Right ventricle myocardium superior (tissue), 1 donor: ENCODE data around the gene GRIK2. TPM values are rescaled to one million over a fixed set of nuclear protein-coding genes. Genes with fewer than 3 reads are reported as not detected.
"Not testable (repeated sequence)": the region's sequence is repeated elsewhere in the genome, so short reads cannot be mapped to it uniquely, and the experiment has no call there.

Source experiments
- ATAC-seq: fragments of 200-7000 bp; cut with Tn5 transposase; one replicate; pipeline ENCODE4 v1.9.1; 2020; ENCODE audit warnings: mild to moderate bottlenecking; ENCODE audit not compliant: poor library complexity
- DNase-seq: peaks from one replicate; pipeline ENCODE4 v3.0.0-alpha.2; 2020
- intact Hi-C: fragments of 100-400 bp; cut with DNase I; formaldehyde crosslinking; loops from one replicate; pipeline ENCODE4 v1.11.2; 2022
- long read RNA-seq: library from polyadenylated mRNA; unstranded; transcript quantifications from one replicate; pipeline ENCODE4 v2.0.0, GENCODE V29; 2021
- total RNA-seq: library from RNA; stranded (reverse); fragmentation: NEBNext Ultra II Directional; extraction: Animal tissue kit (Norgen Biotek cat#: 25700); gene quantifications from one replicate; pipeline ENCODE4 v1.2.1, GENCODE V29; 2021
- donor health status: DM: no; HTN: yes; CAD: no; lungs with severe emphysema.

The GRIK2 gene
- total RNA-seq, result 5.5 TPM
- long read RNA-seq, partial matches to known transcripts, result 1 of 1 reads
- long read RNA-seq, other reads (novel, unspliced or antisense), result 0 of 1 reads

DNA sequence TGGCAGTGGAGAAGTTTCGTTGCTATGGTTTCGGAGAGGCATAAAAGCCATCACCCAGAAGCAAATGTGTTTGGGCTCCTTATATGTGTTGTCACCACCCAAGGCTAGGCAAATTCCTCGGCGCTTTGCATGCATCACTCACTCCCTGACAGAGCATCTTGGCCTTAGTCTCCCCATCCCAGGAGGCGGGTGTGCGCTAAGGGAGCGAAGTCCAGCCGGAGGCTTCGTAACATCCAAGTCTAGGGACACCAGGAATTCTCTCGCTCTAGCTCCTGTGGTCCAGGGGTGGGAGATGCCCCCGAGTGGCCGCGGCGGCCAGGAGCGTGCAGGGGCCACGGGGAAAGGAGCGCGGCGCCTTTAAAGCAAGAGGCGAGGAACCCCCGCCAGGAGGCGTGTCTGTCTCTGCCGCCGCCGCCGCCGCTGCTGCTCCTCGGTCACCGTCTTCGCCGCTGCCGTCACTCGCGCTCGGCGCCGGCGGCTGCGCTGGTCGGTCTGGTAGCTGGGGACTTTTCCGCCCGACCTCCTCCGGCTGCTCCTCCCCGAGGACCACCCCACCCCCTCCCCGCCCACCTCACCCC is at the start of gene GRIK2:
Gene GRIK2, plus strand, starts transcription at position 458 of the 578 bp plus-strand sequence.
- no peak for DNase-seq
- ATAC-seq, result peak; percentile 94
- intact Hi-C loops, result no loop called here

DNA sequence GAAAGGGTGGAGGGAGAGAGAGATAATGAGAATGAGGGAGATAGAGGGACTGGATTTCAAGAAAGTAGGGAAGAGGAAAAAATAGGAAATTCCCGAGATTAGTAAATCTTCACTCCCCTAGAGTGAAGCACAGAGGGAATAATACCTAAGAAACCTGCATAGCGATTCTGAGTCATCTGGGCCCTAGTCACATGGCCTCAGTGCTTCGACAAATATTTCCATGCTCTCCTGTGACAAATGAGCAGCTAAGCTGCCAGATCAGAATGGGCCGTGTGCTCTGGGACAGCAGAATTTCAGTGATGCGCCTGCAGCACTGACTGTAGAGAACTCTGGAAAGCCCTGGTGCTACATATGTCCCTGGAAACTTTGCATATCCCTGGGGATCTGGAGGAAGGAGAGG is 48.6 kb upstream of the GRIK2 start:
- DNase-seq (no peak), ATAC-seq (no peak)
- intact Hi-C loops, result no loop called here

DNA sequence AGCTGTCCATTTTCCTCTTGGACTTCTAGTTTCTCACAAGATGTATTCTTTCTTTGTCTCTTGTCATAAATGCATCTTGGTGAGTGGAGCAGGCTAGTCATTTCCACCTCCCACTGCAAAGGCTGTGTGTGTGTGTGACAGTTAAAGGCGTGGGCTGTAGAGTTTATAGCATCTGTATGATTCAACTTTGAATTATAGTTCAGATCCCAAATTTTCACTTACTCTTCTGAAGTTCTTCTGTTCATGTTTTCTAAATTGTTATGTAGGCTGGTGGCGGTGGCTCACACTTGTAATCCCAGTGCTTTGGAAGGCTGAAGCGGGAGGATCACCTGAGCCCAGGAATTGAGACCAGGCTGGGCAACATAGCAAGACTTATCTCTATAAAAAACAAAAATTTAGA is 44.7 kb upstream of the GRIK2 start:
- no peak for ATAC-seq
- DNase-seq, result no peak
- intact Hi-C loops, result no loop called here

DNA sequence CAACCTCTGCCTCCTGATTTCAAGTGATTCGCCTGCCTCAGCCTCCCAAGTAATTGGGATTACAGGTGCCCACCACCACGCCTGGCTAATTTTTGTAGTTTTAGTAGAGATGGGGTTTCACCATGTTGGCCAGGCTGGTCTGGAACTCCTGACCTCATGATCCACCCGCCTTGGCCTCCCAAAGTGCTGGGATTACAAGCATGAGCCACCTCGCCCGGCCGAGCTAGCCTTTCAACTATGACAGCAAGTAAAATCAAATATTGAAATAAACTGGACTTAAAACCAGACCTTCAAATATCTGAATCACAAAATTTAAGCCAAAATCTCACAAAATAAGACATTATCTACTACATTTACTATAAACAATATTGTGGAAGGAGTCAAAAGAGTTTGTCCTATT is 42.9 kb upstream of the GRIK2 start:
- ATAC-seq, DNase-seq, intact Hi-C loops: not testable (repeated sequence)

DNA sequence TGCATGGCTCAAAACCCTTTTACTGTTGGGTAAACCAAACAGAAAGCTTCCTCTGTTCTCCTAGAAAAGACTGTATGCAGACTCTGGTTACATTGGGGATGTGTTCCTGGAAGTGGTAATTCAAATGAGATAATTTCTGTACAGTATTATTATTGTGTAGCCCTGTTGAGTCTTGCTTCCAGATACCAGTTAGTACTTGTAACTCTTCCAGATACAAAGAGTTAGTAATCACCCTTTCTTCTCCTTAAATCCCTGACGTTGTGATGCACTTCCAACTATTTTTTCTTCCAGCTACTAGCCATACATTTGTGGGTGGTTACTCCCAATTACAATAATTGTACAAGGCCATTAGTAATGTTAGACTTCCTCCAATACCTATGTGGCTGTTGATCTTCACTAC is 42.3 kb upstream of the GRIK2 start:
- no peak for ATAC-seq
- DNase-seq, result no peak
- intact Hi-C loops, result no loop called here

DNA sequence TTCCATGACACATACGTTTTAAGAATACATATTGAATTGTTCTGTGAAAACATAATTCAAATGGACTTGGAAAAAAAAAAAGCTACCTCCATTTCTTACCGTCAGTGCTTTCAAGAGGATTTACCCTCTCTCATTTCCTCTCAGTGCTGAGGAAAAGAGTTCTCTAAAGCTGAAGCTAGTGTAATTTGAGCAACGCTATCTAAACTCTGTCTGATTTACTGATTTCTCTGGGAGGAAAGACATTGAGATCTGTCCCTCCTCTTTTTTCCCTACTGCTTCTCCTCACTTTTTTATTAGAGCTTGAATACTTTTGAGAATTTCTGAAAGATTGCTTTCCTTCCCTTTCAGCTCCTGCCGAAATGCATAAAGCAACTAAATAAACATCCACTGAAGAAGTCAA is 41.2 kb upstream of the GRIK2 start:
- intact Hi-C loops, result no loop called here
- no peak for DNase-seq
- no peak for ATAC-seq

DNA sequence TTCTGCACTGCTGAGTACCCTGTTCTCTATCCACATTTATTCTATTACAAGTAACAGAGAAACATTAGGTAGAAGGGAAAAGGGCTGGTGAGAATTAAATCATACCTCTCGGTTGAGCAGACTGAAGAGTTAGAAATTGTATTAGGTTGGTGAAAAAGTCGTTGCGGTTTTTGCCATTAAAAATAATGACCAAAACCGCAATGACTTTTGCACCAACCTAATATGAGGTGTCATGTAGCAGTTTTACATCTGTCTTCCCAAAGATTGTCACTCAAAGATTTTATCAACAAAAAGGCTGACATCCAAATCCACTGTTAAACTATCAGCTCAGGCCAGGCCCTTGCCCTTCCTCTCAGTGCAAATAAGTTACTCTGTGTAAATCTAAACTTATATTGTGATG is 28.3 kb upstream of the GRIK2 start:
- no peak for DNase-seq
- intact Hi-C loops, result no loop called here
- no peak for ATAC-seq

DNA sequence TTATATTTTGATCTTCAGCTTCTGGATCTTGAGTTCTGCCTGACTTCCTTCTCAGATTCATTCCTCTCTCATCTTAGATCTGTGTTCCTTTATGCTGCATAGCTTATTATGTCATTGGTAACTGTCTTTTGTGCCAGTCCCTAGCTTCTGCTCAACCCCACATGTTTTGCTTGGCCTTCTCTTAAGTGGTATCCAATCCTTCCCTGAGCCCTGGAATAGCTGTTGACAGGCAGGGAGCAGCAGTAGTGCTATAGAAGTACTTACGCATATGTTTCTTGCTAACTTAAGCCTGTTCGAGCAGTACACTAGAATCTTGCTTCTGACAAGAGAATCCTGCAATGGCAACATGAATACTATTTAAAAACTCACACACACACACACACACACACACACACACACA is 13.6 kb upstream of the GRIK2 start:
- intact Hi-C loops, result no loop called here
- DNase-seq (no peak), ATAC-seq (no peak)

DNA sequence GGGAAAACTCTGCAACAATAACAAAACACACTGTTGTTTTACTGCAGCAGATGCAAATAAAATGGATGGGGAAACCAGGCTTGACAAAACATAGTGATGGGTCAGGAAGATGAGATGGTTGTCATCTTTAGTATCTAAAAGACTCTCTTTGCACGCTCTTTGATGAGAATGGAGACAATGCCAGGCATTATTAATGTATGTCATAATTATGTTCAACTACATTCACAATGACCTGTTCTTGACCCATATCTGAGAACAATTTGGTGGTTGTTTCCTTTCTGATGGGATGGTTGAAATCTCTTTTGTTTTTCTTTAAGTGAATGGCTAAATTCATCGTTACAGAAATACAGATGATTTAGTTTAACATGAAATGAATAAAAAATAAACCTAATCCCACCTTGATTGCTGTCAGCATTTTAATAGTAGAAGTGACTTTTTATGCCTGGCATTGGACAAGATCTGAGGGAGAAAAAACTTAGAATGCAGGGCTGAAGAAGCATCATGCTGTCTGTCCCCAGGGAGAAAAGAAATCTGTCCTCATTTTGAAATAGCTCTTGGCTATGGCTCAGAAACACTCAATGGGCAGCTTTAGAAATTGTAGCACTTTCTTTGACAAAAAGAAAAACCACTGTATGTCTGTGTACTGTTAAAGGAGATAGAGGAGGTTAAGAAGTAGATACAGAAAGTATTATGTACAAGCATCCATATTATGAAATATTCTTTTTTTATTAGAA is 12.4 kb upstream of the GRIK2 start:
- intact Hi-C loops, result no loop called here
- DNase-seq (no peak), ATAC-seq (no peak)

DNA sequence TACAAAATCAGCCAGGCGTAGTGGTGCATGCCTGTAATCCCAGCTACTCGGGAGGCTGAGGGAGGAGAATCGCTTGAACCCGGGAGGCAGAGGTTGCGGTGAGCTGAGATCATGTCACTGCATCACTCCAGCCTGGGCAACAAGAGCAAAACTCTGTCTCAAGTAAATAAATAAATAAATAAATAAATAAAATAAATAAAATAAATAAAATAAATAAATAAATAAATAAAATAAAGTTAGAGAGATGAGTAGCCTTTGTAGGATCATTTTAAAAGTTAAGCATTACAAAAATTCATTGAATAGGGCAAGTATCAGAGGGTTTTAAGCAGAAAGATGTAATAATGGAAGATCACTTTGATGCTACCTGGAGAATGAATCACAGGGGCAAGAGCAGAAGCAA is 9.8 kb upstream of the GRIK2 start:
- DNase-seq, intact Hi-C loops, ATAC-seq: not testable (repeated sequence)

DNA sequence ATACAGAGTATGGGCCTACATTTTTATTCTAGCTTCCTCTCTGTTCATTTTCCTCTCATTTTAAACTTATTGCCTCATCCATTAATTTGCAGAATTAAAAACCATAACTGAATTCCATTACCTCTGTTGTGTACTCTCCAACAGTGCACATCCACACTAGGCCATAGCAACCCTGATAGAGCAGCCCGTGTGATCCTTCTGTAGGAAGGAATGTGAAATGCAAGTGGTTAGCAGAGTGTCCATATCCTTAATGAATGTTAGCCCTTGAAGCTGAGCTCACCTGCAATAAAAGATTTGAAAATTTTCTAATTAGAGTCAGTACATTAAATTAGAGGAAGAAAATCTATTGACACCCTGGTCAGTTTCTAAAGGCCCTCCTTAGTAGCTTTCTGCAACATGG is 6.5 kb upstream of the GRIK2 start:
- intact Hi-C loops, result no loop called here
- DNase-seq (no peak), ATAC-seq (no peak)

DNA sequence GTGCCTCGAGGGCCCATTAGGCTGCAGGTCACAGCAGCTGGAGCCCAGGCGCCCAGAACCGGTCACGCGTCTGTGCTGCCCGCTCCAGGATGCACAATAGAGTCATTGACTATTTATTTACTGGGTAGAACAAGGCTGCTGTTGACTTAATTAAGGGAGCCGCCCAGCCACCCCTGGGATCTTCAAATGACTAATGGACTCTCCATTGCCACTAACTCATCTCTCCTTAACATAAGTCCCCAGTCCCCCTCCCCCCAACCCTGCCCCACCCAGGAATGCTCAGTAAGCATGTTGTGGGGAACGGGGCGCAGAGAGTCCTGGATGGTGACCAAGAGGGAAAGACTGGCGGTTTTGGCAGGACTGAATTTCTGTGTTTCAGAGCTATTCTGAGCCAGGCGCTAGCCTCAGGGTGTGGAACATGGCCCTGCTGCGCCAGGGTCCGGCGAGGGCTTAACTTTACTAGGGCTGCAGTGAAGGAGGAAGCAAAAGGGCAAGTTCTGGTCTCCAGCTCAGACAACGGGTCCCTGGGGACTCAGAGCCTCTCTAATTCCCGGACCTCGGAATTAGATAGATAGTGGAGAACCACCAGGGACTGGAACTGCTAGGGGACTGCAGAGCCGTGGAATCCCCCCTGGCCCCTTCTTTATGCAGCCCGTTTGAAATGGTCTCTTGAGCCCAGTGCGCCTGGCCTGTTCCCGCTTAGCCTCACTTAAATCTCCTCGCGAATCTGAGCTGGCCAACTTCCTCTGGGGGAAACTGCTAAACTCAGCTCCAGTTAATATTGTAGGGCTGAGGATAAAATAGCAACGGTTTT is 1.5 kb upstream of the GRIK2 start:
- ATAC-seq (no peak), DNase-seq (no peak)
- intact Hi-C loops, result no loop called here

DNA sequence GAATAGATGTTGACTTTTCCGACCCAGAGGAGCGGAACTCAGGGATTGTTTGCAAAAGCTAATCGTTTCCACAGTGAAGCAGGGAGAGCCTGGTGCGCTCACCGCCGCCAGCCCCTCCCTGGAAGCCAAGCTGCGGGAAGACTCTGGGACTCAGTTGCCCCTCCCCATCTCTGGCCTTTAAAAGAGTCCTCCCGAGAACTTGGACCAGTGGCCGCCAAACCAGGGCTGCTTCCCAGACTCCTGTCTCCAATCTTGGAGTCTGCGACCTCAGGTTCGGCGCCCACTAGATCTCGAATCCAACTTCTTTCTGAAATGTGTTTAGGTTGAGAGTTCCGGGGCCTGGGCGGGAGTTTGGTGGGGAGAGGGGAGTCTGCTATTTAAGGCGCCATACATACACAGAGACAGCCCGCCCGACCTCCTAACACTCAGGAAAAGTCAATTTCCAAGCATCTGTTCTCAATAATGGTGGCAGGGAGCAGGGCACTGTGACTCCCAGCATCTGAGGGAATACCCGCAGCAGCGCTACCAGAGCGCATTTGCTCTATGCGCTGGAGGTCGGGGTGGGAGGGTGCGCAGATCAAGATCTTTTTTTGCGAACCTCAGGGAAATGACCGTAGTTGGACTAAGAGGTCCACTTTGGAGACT is 800 bp upstream of the GRIK2 start:
- intact Hi-C loops, result no loop called here
- ATAC-seq (no peak), DNase-seq (no peak)

DNA sequence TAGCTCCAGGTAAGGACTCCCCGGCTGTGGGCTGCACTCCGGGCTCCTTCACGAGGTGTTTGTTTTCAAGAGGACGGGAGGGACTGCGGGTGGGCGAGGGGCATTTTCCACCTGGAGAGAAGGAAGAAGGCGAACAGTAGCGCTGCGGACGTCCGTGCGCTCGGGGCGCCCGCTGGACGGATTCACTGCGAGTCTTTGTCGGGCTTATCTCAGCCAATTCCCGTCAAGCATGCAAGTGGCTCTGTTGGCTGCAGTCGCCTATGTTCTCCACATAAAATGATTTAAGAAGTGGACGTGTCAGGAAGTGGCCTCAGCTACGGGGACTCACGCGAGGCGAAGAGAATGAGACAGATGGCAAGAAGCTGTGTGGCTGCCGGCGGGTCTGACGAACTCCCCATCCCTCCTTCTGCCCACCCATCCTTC is 332 bp downstream of the GRIK2 start:
- intact Hi-C loops, result no loop called here
- ATAC-seq (peak; percentile 64), DNase-seq (no peak)

DNA sequence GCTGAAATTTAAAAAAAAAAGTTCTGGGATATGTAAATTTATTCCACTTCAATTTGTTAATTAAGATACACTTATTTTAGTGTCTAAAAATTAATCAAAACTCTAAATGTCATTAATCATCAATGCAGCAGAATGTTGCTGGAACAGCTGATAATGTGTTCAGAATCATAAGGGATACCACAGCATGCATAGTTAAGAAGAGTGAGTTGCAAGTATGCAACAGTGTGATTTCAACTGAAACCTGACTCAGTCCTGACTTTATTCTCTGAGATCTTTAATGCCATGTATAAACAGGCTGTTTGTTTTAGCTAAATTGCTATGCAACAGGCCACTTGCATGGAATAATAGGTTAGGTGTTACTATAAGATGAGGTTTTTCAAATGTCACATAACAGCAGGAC is 1.4 kb downstream of the GRIK2 start:
- ATAC-seq (no peak), DNase-seq (no peak)
- intact Hi-C loops, result no loop called here

DNA sequence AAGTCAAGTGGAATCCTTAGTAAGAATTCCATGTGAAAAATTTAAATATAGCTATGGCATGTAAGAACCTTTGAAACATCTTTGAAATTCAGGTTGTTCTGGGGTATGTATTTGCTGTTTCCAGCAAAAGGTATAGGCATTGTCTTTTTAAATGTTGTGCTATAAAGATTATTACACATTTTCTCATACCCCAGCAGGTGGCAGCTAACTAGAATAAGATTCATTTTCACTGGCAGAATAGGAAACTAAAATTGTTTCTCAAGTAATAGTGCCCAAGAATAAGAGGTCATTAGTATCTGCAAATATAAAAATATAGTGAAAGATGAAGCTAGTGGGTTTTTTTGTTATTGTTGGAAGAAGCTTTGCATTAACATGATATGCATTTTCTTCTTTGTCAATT is 1.8 kb downstream of the GRIK2 start:
- intact Hi-C loops, result no loop called here
- ATAC-seq (no peak), DNase-seq (no peak)

DNA sequence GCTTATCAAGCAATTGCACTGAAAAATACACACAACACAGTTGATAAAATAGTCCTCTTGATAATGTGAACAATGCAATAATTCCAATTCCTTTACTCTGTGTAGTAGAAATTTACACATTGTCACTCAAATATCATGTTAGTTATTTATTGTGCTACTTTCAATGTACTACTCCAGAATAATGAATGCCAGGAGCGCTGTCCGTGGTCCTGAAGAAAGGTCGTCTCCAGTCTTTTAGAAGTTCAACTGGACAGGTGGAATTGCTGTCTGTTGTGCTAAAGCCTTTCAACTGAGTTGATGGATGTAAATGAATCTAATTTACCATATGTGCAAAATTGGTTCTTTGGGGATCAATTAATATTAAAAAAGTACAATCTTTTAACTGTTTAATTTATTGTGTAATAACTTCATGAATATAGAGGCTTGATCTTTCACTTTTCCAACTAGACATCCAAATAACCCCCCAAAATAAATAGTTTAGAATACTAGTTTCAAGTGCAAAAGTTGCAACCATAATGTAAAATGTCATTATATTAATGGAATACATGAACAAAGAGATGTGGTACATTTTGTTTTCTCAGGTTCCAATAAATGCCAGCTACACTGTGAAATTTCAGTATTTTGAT is 3.2 kb downstream of the GRIK2 start:
- intact Hi-C loops, result no loop called here

DNA sequence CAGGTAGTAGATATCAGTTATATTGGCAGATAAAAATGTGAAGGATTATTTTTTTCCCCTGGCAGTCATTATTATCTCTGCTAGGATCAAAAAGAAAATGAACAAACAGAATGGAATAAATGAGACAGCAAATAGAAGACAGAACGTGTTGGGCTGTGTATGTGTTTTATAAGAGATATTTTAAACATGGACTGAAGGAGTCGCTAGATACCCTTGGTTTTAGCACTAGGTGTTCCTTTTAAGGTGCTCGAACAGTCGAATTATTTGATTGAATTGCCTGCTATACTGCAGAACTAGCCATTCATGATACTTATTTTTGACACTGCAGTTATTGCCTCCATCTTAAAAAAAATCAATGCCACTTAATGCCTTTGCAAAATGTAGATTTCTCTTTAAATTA is 3.7 kb downstream of the GRIK2 start:
- ATAC-seq (no peak), DNase-seq (no peak)
- intact Hi-C loops, result no loop called here

More for the DNA sequence above, 3.2 kb downstream of the GRIK2 start:
- no peak for ATAC-seq
- DNase-seq, result peak; percentile 68
